GM20000 (cell line): Measurements from ENCODE around the gene ASXL1.
A peak's percentile ranks its signal among the peaks of the same experiment; 100 is the strongest.

ENCODE experiments used
- DNase-seq: peaks from one replicate; pipeline ENCODE4 v3.0.0; 2012; ENCODE audit warnings: low spot score
- TF ChIP-seq, protein P1 (sequence below): IDR thresholded peaks from 2 replicates; pipeline ENCODE4 v1.5.1; 2012; ENCODE audit warnings: mild to moderate bottlenecking, control low read depth; ENCODE audit errors: extremely low read depth, missing control alignments

The ASXL1 gene

DNA sequence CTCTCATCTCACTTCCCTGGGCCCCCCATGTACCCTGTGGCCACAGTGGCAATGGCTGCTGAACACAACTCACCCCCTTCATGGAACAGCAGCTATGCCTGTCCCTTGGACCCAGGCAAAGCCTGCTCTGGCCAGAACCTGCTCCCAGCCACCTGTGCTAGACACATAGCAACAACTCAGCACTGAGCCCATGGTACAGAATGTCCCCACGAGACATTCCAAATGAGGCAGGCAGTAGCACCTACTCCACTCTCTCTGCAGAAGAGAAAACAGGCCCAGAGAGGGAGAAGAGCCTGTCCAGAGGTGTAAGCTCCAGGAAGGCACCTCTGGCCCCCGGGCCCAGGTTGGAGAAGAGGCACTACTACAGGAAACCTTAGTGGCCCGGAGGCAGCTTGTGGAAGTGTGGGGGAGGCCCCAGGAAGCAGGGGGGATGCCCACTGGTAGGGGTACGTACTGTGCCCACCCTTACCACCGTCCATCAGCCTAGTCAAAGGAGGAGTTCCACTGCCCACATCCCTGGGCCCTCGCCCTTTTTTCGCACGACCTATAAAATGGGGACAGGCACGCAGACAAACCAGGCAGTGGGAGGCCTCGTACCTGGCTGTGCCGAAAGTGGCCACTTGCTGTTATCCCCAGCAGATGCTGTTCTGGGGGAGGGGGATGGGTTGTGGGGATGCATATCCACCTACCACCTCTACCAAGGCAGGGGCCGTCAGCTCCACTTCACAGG, 97.2 kb downstream of the ASXL1 start:
- DNase-seq, result no peak

DNA sequence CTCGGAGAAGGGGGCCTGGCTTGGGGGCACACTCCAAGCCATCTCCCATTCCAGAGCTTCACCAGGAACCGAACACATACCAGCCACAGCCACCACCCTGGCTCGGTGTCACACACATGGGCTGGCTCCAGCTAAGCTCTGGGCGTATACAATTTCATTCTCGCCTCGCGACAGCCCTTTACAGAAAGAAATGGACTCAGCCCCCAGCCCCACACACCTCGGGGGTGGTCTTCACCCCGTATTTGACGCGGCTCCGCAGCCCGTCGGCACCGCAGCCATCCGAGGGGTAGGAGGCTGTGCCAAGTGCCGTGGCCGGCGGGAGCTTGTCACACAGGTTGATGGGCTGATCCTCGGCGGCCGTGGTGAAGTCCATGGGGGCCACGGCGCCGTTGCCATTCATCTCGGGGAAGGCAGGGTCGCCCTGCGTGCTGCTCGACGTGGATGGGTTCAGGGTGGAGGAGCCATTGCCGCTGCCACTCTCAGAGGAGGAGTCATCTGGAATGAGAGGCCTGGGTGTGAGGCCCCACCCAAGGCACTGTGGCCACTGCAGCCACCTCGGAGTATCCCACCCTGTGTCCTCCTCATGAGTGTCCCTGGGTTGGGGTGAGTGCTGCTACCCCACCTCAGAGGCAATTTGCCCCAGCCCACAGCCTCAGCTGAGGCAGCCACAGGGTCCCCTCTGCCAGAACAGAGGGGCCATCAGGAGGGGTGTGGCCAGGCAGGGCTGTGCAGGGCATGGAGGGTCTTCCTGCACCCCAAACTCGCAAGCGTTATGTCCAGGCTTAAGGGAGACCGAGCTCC, 98.0 kb downstream of the ASXL1 start:
- TF ChIP-seq, protein P1, sequence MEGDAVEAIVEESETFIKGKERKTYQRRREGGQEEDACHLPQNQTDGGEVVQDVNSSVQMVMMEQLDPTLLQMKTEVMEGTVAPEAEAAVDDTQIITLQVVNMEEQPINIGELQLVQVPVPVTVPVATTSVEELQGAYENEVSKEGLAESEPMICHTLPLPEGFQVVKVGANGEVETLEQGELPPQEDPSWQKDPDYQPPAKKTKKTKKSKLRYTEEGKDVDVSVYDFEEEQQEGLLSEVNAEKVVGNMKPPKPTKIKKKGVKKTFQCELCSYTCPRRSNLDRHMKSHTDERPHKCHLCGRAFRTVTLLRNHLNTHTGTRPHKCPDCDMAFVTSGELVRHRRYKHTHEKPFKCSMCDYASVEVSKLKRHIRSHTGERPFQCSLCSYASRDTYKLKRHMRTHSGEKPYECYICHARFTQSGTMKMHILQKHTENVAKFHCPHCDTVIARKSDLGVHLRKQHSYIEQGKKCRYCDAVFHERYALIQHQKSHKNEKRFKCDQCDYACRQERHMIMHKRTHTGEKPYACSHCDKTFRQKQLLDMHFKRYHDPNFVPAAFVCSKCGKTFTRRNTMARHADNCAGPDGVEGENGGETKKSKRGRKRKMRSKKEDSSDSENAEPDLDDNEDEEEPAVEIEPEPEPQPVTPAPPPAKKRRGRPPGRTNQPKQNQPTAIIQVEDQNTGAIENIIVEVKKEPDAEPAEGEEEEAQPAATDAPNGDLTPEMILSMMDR, result no peak
- DNase-seq, result no peak

More for the DNA sequence above, 97.2 kb downstream of the ASXL1 start:
- TF ChIP-seq, protein P1, result no peak

DNA sequence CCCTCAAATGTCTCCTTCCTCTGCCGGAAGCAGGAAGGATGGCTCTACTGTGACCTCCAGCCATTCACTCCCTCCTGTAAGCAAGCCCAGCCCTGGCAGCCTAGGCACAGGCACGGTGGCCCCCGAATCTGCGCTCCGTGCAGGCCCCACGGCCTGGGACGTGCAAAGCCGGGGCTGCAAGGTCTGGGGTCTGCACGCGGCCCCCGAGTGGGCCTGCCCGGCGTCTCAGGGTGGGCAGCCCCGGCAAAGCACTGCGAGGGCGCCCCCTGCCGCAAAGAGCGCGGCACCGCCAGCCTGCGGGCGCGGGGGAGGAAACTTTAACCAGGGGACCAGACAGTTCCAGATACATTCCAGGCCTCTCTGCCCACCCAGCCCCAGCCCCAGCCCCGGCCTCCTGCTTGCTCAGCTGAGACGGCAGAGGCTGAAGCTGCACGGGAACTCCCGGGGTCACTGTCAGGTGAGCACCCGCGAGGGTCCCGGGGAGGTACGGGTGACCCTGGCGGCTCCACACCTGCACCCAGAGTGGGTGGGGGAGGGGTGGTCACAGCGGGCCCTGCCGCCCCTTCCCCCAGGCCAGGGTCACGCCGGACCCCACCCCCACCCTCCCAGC, 98.8 kb downstream of the ASXL1 start:
- DNase-seq, result peak; percentile 90
- TF ChIP-seq, protein P1, result peak; percentile 72

DNA sequence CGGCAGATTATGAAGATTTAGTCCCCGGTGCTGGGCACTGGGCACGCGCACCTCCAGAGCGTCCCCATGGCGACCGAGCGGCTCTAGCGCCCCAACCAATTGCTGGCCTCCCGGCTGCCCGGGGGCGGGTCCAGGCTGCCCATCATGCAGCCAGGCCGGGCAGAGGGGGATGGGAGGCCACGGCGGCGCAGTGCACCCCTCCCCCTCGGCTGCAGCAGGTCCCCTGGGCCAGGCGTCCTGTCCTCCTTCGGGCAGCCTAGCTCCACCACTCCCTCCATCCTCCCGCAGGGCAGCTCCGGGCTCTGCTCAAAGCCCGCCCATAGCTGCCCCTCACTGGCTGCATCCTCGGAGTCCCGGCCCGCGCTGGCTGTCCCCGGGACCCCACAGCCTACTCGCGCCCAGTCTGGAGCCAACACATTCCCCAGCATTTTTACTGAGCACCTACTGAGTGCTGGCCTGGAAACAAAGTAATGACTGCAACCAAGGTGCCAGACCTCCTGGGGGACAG, 99.4 kb downstream of the ASXL1 start:
- TF ChIP-seq, protein P1, result no peak
- peak; percentile 80 for DNase-seq

DNA sequence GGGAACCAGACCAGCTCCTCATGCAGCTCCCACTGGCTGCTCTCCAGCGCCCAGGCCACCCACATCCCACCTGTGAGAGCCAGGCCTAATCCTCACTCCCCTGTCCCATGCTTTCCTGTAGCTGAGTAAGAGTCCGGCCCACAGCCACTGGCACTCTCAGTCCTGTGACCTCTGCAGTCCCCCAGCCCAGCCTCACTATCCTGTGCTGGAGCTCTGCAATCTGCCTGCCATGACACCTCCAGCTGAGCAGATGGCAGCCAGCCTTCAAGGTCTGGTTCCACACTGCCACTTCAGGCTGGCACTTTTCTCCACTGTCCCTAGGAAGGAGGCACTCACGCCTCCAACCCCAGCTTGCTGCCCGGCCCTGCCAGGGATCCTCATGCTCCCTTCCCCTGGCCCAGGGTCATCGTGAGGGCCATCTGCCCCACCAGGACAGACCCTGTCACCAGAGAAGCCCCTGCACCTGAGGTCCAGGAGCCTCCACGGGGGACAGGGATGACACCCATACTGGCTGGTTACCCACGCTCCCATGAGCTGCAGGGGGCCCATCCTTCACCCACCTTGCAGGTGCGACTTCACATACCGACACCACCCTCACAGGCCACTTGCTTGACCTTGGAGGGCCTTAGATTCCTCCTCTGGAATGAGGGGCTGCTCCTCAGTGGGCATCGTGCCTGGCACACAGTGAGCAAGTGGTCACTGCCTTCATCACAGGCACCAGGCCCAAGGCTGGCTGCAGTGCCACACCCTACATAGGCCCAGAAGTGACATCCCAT, 100.1 kb downstream of the ASXL1 start:
- TF ChIP-seq, protein P1, result no peak
- DNase-seq, result no peak

DNA sequence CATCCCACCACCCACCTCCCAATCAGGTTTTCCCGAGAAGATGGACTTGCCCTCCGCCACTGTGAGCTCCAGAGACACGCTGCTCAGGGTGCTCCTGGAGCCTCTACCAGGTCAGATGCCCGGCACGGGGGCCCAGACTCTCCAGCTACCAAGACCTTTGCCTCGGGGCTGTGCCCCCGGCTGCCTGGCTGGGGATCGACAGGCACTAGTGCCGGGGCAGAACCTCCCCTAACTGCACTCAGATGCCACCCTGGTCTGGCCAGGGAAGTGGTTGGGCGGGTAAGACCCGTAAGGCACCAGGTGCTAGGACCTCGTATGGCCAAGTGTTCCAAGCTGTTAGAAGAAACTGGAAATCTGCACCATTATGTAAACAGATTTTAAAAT, 100.7 kb downstream of the ASXL1 start:
- TF ChIP-seq, protein P1, result no peak
- DNase-seq, result no peak
